ENCODE results near the gene CDH23.

CDH23 gene

GRCh38 chr10:71486484-71487114, 89.9 kb downstream of the CDH23 start:
- DNase-seq (ENCODE audit: low read depth) = no peak

GRCh38 chr10:71487726-71488125, 91.0 kb downstream of the CDH23 start:
- DNase-seq (ENCODE audit: low read depth) = no peak

GRCh38 chr10:71489077-71489476, 92.4 kb downstream of the CDH23 start:
- DNase-seq (ENCODE audit: low read depth) = no peak

- no peak for DNase-seq (ENCODE audit: low read depth)
Measured at GRCh38 chr10:71492872-71493271, 96.2 kb downstream of the CDH23 start.

GRCh38 chr10:71493741-71494140, 97.0 kb downstream of the CDH23 start:
- DNase-seq (ENCODE audit: low read depth) = no peak

GRCh38 chr10:71494476-71494875, 97.8 kb downstream of the CDH23 start:
- no peak for DNase-seq (ENCODE audit: low read depth)

- no peak for DNase-seq (ENCODE audit: low read depth)
Measured at GRCh38 chr10:71494980-71495381, 98.3 kb downstream of the CDH23 start.

- DNase-seq (ENCODE audit: low read depth) = no peak
Measured at GRCh38 chr10:71496927-71497762, 100.4 kb downstream of the CDH23 start.

GRCh38 chr10:71497763-71498326, 101.1 kb downstream of the CDH23 start:
- no peak for DNase-seq (ENCODE audit: low read depth)

GRCh38 chr10:71501402-71501801, 104.7 kb downstream of the CDH23 start:
- no peak for DNase-seq (ENCODE audit: low read depth)

- no peak for DNase-seq (ENCODE audit: low read depth)
Measured at GRCh38 chr10:71502190-71502589, 105.5 kb downstream of the CDH23 start.

GRCh38 chr10:71502851-71503250, 106.1 kb downstream of the CDH23 start:
- no peak for DNase-seq (ENCODE audit: low read depth)

GRCh38 chr10:71504168-71504567, 107.4 kb downstream of the CDH23 start:
- no peak for DNase-seq (ENCODE audit: low read depth)

- no peak for DNase-seq (ENCODE audit: low read depth)
Measured at GRCh38 chr10:71504570-71504969, 107.8 kb downstream of the CDH23 start.

- no peak for DNase-seq (ENCODE audit: low read depth)
Measured at GRCh38 chr10:71505862-71506261, 109.1 kb downstream of the CDH23 start.

GRCh38 chr10:71509444-71509843, 112.7 kb downstream of the CDH23 start:
- no peak for DNase-seq (ENCODE audit: low read depth)

GRCh38 chr10:71511206-71511605, 114.5 kb downstream of the CDH23 start:
- no peak for DNase-seq (ENCODE audit: low read depth)

GRCh38 chr10:71512312-71512711, 115.6 kb downstream of the CDH23 start:
- no peak for DNase-seq (ENCODE audit: low read depth)

- no peak for DNase-seq (ENCODE audit: low read depth)
Measured at GRCh38 chr10:71512761-71513539, 116.2 kb downstream of the CDH23 start.

- no peak for DNase-seq (ENCODE audit: low read depth)
Measured at GRCh38 chr10:71513540-71513853, 116.8 kb downstream of the CDH23 start.

- DNase-seq (ENCODE audit: low read depth) = no peak
Measured at GRCh38 chr10:71513936-71514335, 117.2 kb downstream of the CDH23 start.

- no peak for DNase-seq (ENCODE audit: low read depth)
Measured at GRCh38 chr10:71515531-71516172, 118.9 kb downstream of the CDH23 start.

All from activated T-helper 9 cell treated with anti-CD3 and anti-CD28 coated beads, Interleukin-2, amount 50 U/mL, for 16 hours (primary cell).